Measurements from ENCODE around the gene C19orf12.
"Not testable (repeated sequence)": the region's sequence is repeated elsewhere in the genome, so short reads cannot be mapped to it uniquely, and the experiment has no call there.

The C19orf12 gene

GRCh38 chr19:29711584-29712132 is 3.4 kb downstream of the C19orf12 start:
- no peaks in the 10 kb centered on the region for H3K9me3 ChIP-seq (ENCODE audit: control insufficient read depth, low read length)
- WGBS, 2 experiments: 91 to 92% methylated on average over 6 of the region's 6 CpGs
- no peak overlapping the region for H3K27ac ChIP-seq (ENCODE audit: insufficient read depth, low read depth, low read length, poor library complexity, severe bottlenecking)
- no peaks in the 10 kb centered on the region for H3K27me3 ChIP-seq (ENCODE audit: control insufficient read depth, insufficient read depth, low read length, poor library complexity, severe bottlenecking)
- H3K36me3 ChIP-seq (ENCODE audit: control insufficient read depth, insufficient read depth, low read length): no peaks in the 10 kb centered on the region
- H3K4me1 ChIP-seq (ENCODE audit: control insufficient read depth, insufficient read depth, low read length): peaks cover 14% of the 10 kb centered on the region
- no peak overlapping the region for H3K4me3 ChIP-seq (ENCODE audit: insufficient read depth, low read depth, low read length)

DNA sequence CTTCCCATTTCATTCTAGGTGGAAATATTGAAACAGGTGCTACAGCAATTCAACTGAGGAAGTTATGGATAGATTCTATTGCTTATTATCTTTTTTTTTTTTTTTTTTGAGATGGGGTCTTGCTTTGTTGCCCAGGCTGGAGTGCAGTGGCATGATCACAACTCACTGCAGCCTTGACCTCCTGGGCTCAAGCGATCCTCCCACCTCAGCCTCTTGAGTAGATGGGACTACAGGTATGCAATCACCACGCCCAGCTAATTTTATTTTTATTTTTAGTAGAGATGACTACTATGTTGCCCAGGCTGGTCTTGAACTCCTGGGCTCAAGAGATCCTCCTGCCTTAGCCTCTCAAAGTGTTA is 5.6 kb downstream of the C19orf12 start:
- not testable (repeated sequence) for H3K36me3 ChIP-seq (ENCODE audit: control insufficient read depth, insufficient read depth, low read length); H3K27me3 ChIP-seq (ENCODE audit: control insufficient read depth, insufficient read depth, low read length, poor library complexity, severe bottlenecking); H3K9me3 ChIP-seq (ENCODE audit: control insufficient read depth, low read length); H3K4me1 ChIP-seq (ENCODE audit: control insufficient read depth, insufficient read depth, low read length); H3K4me3 ChIP-seq (ENCODE audit: insufficient read depth, low read depth, low read length); H3K27ac ChIP-seq (ENCODE audit: insufficient read depth, low read depth, low read length, poor library complexity, severe bottlenecking)
- 91 to 100% methylated on average over 1 to 2 of the region's 2 CpGs for WGBS, 2 experiments

DNA sequence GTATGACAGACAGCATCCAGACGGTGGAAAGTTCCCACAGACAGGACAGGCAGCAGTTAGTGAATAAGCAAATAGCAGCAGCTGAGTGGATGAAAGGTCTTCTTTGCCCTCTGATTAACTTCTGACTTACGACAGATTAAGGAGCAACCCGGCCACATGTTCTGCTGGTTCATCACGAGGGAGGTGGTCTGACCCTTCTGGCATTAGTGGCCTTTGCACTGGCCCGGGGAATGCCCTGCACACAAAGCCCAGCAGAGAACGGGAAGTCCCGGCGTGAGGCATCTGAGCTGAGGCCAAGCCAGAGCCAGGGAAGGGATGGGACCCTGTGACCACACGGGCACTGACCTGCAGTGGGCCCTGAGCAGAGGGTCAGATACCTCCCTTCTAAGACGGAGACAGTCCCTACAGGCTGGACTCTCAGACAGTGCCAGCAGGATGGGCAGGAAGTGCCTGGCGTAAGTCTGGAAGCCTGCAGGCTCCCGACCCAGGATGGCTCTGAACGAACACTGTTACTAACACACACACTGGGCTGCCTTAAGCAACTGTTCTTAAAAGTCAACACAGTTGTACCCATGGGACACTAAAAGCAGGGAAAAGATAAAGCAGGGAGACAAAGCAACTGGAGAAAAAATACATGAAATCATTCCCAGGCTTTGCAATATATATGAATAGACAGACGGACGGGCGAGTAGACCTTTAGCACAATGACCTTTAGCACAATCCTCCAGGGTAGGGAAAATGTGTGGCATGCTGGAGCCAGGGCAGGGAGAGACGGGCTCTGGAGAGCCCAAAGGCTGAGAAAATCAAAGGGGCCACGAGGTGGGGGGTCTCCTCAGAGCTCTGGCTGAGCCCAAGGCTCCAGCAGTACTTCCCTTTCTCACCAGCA is 6.3 kb downstream of the C19orf12 start:
- no peaks in the 10 kb centered on the region for H3K36me3 ChIP-seq (ENCODE audit: control insufficient read depth, insufficient read depth, low read length)
- no peaks in the 10 kb centered on the region for H3K27me3 ChIP-seq (ENCODE audit: control insufficient read depth, insufficient read depth, low read length, poor library complexity, severe bottlenecking)
- no peaks in the 10 kb centered on the region for H3K9me3 ChIP-seq (ENCODE audit: control insufficient read depth, low read length)
- H3K4me1 ChIP-seq (ENCODE audit: control insufficient read depth, insufficient read depth, low read length): peaks cover 9% of the 10 kb centered on the region
- H3K4me3 ChIP-seq (ENCODE audit: insufficient read depth, low read depth, low read length): no peak overlapping the region
- H3K27ac ChIP-seq (ENCODE audit: insufficient read depth, low read depth, low read length, poor library complexity, severe bottlenecking): no peak overlapping the region
- WGBS, 2 experiments: 91 to 92% methylated on average over 18 of the region's 18 CpGs

DNA sequence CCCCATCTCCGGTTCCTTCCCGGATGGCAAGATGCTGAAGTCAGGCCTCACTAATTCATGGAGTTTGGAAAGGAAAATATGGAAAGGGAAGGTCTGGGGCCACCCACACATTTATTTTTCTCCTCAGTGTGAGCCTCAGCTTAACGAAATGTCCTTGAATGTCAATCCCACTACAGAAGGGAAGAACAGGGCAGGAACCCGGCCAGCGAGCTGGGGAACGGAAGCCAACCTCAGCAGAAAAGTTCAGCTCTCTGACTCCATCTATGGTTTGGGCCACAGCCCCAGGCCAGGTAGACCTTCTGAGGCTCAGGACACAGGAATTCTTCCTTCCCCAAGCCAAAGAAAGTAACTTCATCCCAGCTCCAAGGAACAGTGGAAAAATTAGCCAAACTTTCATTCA is 8.4 kb downstream of the C19orf12 start:
- no peak overlapping the region for H3K27ac ChIP-seq (ENCODE audit: insufficient read depth, low read depth, low read length, poor library complexity, severe bottlenecking)
- H3K27me3 ChIP-seq (ENCODE audit: control insufficient read depth, insufficient read depth, low read length, poor library complexity, severe bottlenecking): no peaks in the 10 kb centered on the region
- H3K36me3 ChIP-seq (ENCODE audit: control insufficient read depth, insufficient read depth, low read length): peaks cover 5% of the 10 kb centered on the region
- no peaks in the 10 kb centered on the region for H3K4me1 ChIP-seq (ENCODE audit: control insufficient read depth, insufficient read depth, low read length)
- 91 to 92% methylated on average over 6 of the region's 6 CpGs for WGBS, 2 experiments
- H3K4me3 ChIP-seq (ENCODE audit: insufficient read depth, low read depth, low read length): no peak overlapping the region
- no peaks in the 10 kb centered on the region for H3K9me3 ChIP-seq (ENCODE audit: control insufficient read depth, low read length)

- Histone ChIP-seq H3K4me1 (ENCODE audit: control insufficient read depth, insufficient read depth, low read length) (no peaks in the 10 kb centered on the region), H3K9me3 (ENCODE audit: control insufficient read depth, low read length) (no peaks in the 10 kb centered on the region), H3K4me3 (ENCODE audit: insufficient read depth, low read depth, low read length) (no peak overlapping the region), H3K27ac (ENCODE audit: insufficient read depth, low read depth, low read length, poor library complexity, severe bottlenecking) (no peak overlapping the region), H3K27me3 (ENCODE audit: control insufficient read depth, insufficient read depth, low read length, poor library complexity, severe bottlenecking) (no peaks in the 10 kb centered on the region), H3K36me3 (ENCODE audit: control insufficient read depth, insufficient read depth, low read length) (peaks cover 5% of the 10 kb centered on the region)
- WGBS, 2 experiments: 80 to 82% methylated on average over 9 of the region's 9 CpGs
Measured at GRCh38 chr19:29705706-29706105, 9.4 kb downstream of the C19orf12 start.

GRCh38 chr19:29704562-29705558 is 10.2 kb downstream of the C19orf12 start:
- H3K27me3 ChIP-seq (ENCODE audit: control insufficient read depth, insufficient read depth, low read length, poor library complexity, severe bottlenecking): no peaks in the 10 kb centered on the region
- 95 to 96% methylated on average over 14 of the region's 14 CpGs for WGBS, 2 experiments
- no peaks in the 10 kb centered on the region for H3K4me1 ChIP-seq (ENCODE audit: control insufficient read depth, insufficient read depth, low read length)
- H3K9me3 ChIP-seq (ENCODE audit: control insufficient read depth, low read length): no peaks in the 10 kb centered on the region
- no peak overlapping the region for H3K27ac ChIP-seq (ENCODE audit: insufficient read depth, low read depth, low read length, poor library complexity, severe bottlenecking)
- H3K36me3 ChIP-seq (ENCODE audit: control insufficient read depth, insufficient read depth, low read length): peaks cover 5% of the 10 kb centered on the region
- H3K4me3 ChIP-seq (ENCODE audit: insufficient read depth, low read depth, low read length): no peak overlapping the region

DNA sequence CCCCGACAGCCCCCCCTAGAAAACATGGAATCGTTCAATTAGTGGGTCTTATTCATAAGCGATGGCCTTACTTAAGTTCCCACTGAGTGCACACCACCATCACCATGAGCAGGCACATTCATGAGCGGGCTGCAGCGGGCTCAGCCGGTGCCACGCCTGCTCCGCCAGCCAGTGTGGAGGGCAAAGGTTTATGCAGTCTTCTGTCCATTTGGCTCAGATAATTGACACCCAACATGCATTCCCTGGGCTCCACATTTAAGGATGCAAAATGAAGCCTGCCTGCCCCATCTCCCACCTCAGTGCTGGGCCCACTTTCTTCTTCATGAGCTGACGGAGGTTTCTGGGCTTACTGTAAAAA is 12.1 kb downstream of the C19orf12 start:
- no peaks in the 10 kb centered on the region for H3K27me3 ChIP-seq (ENCODE audit: control insufficient read depth, insufficient read depth, low read length, poor library complexity, severe bottlenecking)
- H3K9me3 ChIP-seq (ENCODE audit: control insufficient read depth, low read length): no peaks in the 10 kb centered on the region
- 94% methylated on average over 9 of the region's 9 CpGs for WGBS, 2 experiments
- H3K27ac ChIP-seq (ENCODE audit: insufficient read depth, low read depth, low read length, poor library complexity, severe bottlenecking): no peak overlapping the region
- no peaks in the 10 kb centered on the region for H3K4me1 ChIP-seq (ENCODE audit: control insufficient read depth, insufficient read depth, low read length)
- H3K4me3 ChIP-seq (ENCODE audit: insufficient read depth, low read depth, low read length): no peak overlapping the region
- H3K36me3 ChIP-seq (ENCODE audit: control insufficient read depth, insufficient read depth, low read length): peaks cover 5% of the 10 kb centered on the region

GRCh38 chr19:29702161-29702962 is 12.7 kb downstream of the C19orf12 start:
- Histone ChIP-seq H3K9me3 (ENCODE audit: control insufficient read depth, low read length) (no peaks in the 10 kb centered on the region), H3K4me3 (ENCODE audit: insufficient read depth, low read depth, low read length) (no peak overlapping the region), H3K36me3 (ENCODE audit: control insufficient read depth, insufficient read depth, low read length) (peaks cover 5% of the 10 kb centered on the region), H3K27ac (ENCODE audit: insufficient read depth, low read depth, low read length, poor library complexity, severe bottlenecking) (no peak overlapping the region), H3K27me3 (ENCODE audit: control insufficient read depth, insufficient read depth, low read length, poor library complexity, severe bottlenecking) (no peaks in the 10 kb centered on the region), H3K4me1 (ENCODE audit: control insufficient read depth, insufficient read depth, low read length) (no peaks in the 10 kb centered on the region)
- WGBS, 2 experiments: 90 to 93% methylated on average over 30 of the region's 30 CpGs

- H3K36me3 ChIP-seq (ENCODE audit: control insufficient read depth, insufficient read depth, low read length): peaks cover 5% of the 10 kb centered on the region
- H3K27ac ChIP-seq (ENCODE audit: insufficient read depth, low read depth, low read length, poor library complexity, severe bottlenecking): no peak overlapping the region
- WGBS, 2 experiments: 91 to 92% methylated on average over 6 of the region's 6 CpGs
- H3K9me3 ChIP-seq (ENCODE audit: control insufficient read depth, low read length): no peaks in the 10 kb centered on the region
- H3K27me3 ChIP-seq (ENCODE audit: control insufficient read depth, insufficient read depth, low read length, poor library complexity, severe bottlenecking): no peaks in the 10 kb centered on the region
- H3K4me3 ChIP-seq (ENCODE audit: insufficient read depth, low read depth, low read length): no peak overlapping the region
- H3K4me1 ChIP-seq (ENCODE audit: control insufficient read depth, insufficient read depth, low read length): no peaks in the 10 kb centered on the region
Measured at GRCh38 chr19:29700498-29700897, 14.6 kb downstream of the C19orf12 start.
